WTC11 (cell line): Measurements from ENCODE around the gene COL5A1. TPM values are rescaled to one million over a fixed set of nuclear protein-coding genes. Genes with fewer than 3 reads are reported as not detected.

Experiments used
- ATAC-seq: fragments of 200-7000 bp; cut with Tn5 transposase; 2 replicates; pipeline ENCODE4 v1.10.0; 2021; ENCODE audit warnings: mild to moderate bottlenecking, moderate library complexity
- CTCF ChIA-PET: fragments of 300-600 bp; sonication (Branson Sonifier 250); formaldehyde crosslinking; loops from one replicate; lab custom pipeline; 2021; ENCODE audit warnings: antibody characterized with exemption; lab: Charles Lee
- POLR2A ChIA-PET: fragments of 350-600 bp; sonication (Branson Sonifier 250); formaldehyde crosslinking; loops from one replicate; lab custom pipeline; 2021; ENCODE audit warnings: antibody characterized with exemption; lab: Charles Lee
- DNase-seq: peaks from one replicate; pipeline ENCODE4 v3.0.0; 2021; ENCODE audit warnings: low spot score
- H3K27ac Mint-ChIP-seq: 2 replicates; pipeline ENCODE4 v1.8.0; 2021; ENCODE audit warnings: mixed read lengths
- H3K27me3 Mint-ChIP-seq: 2 replicates; pipeline ENCODE4 v1.8.0; 2021; ENCODE audit warnings: low read depth, mild to moderate bottlenecking, moderate library complexity, mixed read lengths
- H3K36me3 Mint-ChIP-seq: 2 replicates; pipeline ENCODE4 v1.8.0; 2021; ENCODE audit warnings: mixed read lengths
- H3K4me1 Mint-ChIP-seq: 2 replicates; pipeline ENCODE4 v1.8.0; 2022; ENCODE audit warnings: mixed read lengths
- H3K4me3 Mint-ChIP-seq: 2 replicates; pipeline ENCODE4 v1.8.0; 2021; ENCODE audit warnings: mild to moderate bottlenecking, moderate library complexity, mixed read lengths
- H3K9me3 Mint-ChIP-seq: 2 replicates; pipeline ENCODE4 v1.8.0; 2021; ENCODE audit warnings: mixed read lengths
- ATF1 ChIP-seq: sonication (generic); formaldehyde crosslinking; IDR thresholded peaks from 2 replicates; pipeline ENCODE4 v1.8.1; 2023; ENCODE audit warnings: mild to moderate bottlenecking, moderate library complexity, missing genetic modification reagents
- CREB1 ChIP-seq: sonication (generic); formaldehyde crosslinking; IDR thresholded peaks from 2 replicates; pipeline ENCODE4 v1.8.0; 2023; ENCODE audit warnings: mild to moderate bottlenecking, missing genetic modification reagents
- FOXK1 ChIP-seq: sonication (generic); formaldehyde crosslinking; IDR thresholded peaks from 2 replicates; pipeline ENCODE4 v1.8.0; 2022; ENCODE audit warnings: mild to moderate bottlenecking, moderate library complexity, missing genetic modification reagents
- GABPB1 ChIP-seq: sonication (generic); formaldehyde crosslinking; IDR thresholded peaks from 2 replicates; pipeline ENCODE4 v1.8.1; 2023; ENCODE audit warnings: mild to moderate bottlenecking, missing genetic modification reagents
- IRF1 ChIP-seq: sonication (generic); formaldehyde crosslinking; IDR thresholded peaks from 2 replicates; pipeline ENCODE4 v1.8.0; 2023; ENCODE audit warnings: missing genetic modification reagents
- JAZF1 ChIP-seq: fragments of 250-450 bp; sonication (Bioruptor Pico); IDR thresholded peaks from 2 replicates; pipeline ENCODE4 v1.9.0; 2021; ENCODE audit warnings: moderate library complexity, mild to moderate bottlenecking, inconsistent platforms
- MXD4 ChIP-seq: fragments of 250-450 bp; sonication (Bioruptor Pico); IDR thresholded peaks from 2 replicates; pipeline ENCODE4 v1.8.0; 2021; ENCODE audit warnings: mild to moderate bottlenecking, moderate library complexity, borderline replicate concordance
- NFE2L1 ChIP-seq: sonication (generic); formaldehyde crosslinking; IDR thresholded peaks from 2 replicates; pipeline ENCODE4 v1.8.1; 2023; ENCODE audit warnings: missing genetic modification reagents
- NFYB ChIP-seq: sonication (generic); formaldehyde crosslinking; conservative IDR thresholded peaks from 2 replicates; pipeline ENCODE4 v1.8.0; 2022; ENCODE audit warnings: low read depth, missing genetic modification reagents
- NR1H2 ChIP-seq: sonication (generic); formaldehyde crosslinking; IDR thresholded peaks from 2 replicates; pipeline ENCODE4 v1.9.0; 2021; ENCODE audit warnings: mild to moderate bottlenecking, moderate library complexity, missing genetic modification reagents
- SP1 ChIP-seq: sonication (generic); formaldehyde crosslinking; conservative IDR thresholded peaks from 2 replicates; pipeline ENCODE4 v1.8.1; 2022; ENCODE audit warnings: missing genetic modification reagents
- TEAD4 ChIP-seq: sonication (generic); formaldehyde crosslinking; IDR thresholded peaks from 2 replicates; pipeline ENCODE4 v1.8.0; 2022; ENCODE audit warnings: mild to moderate bottlenecking, missing genetic modification reagents
- ZNF396 ChIP-seq: fragments of 250-450 bp; sonication (Bioruptor Pico); IDR thresholded peaks from 2 replicates; pipeline ENCODE4 v1.8.0; 2021; ENCODE audit warnings: mild to moderate bottlenecking, moderate library complexity, borderline replicate concordance
- total RNA-seq: library from RNA; stranded (reverse); gene quantifications from 3 replicates; pipeline ENCODE4 v1.2.3, GENCODE V29; 2021
- TF ChIP-seq, protein P1 (sequence below): sonication (generic); formaldehyde crosslinking; conservative IDR thresholded peaks from 2 replicates; pipeline ENCODE4 v1.8.1; 2023; ENCODE audit warnings: mild to moderate bottlenecking, low read depth, missing genetic modification reagents, moderate library complexity
- TF ChIP-seq, protein P2 (sequence below): sonication (generic); formaldehyde crosslinking; IDR thresholded peaks from 2 replicates; pipeline ENCODE4 v1.8.1; 2022; ENCODE audit warnings: mild to moderate bottlenecking, moderate library complexity, missing genetic modification reagents
- TF ChIP-seq, protein P3 (sequence below): fragments of 250-450 bp; sonication (Bioruptor Pico); IDR thresholded peaks from 2 replicates; pipeline ENCODE4 v2.1.2; 2022; ENCODE audit warnings: mild to moderate bottlenecking, moderate library complexity
- TF ChIP-seq, protein P4 (sequence below): sonication (generic); formaldehyde crosslinking; IDR thresholded peaks from 2 replicates; pipeline ENCODE4 v1.8.0; 2022; ENCODE audit warnings: mild to moderate bottlenecking, missing genetic modification reagents
- TF ChIP-seq, protein P5 (sequence below): sonication (generic); formaldehyde crosslinking; IDR thresholded peaks from 2 replicates; pipeline ENCODE4 v1.8.0; 2022; ENCODE audit warnings: mild to moderate bottlenecking, missing genetic modification reagents
- TF ChIP-seq, protein P6 (sequence below): sonication (generic); formaldehyde crosslinking; IDR thresholded peaks from 2 replicates; pipeline ENCODE4 v1.8.1; 2023; ENCODE audit warnings: mild to moderate bottlenecking, missing genetic modification reagents
- TF ChIP-seq, protein P7 (sequence below): sonication (generic); formaldehyde crosslinking; IDR thresholded peaks from 2 replicates; pipeline ENCODE4 v1.8.0; 2022; ENCODE audit warnings: mild to moderate bottlenecking, missing genetic modification reagents
- TF ChIP-seq, protein P8 (sequence below): fragments of 250-450 bp; sonication (Bioruptor Pico); IDR thresholded peaks from 2 replicates; pipeline ENCODE4 v1.8.0; 2021; ENCODE audit warnings: mild to moderate bottlenecking

The COL5A1 gene
- total RNA-seq, 1 experiment from 2014 or later, result 13.5 TPM

DNA sequence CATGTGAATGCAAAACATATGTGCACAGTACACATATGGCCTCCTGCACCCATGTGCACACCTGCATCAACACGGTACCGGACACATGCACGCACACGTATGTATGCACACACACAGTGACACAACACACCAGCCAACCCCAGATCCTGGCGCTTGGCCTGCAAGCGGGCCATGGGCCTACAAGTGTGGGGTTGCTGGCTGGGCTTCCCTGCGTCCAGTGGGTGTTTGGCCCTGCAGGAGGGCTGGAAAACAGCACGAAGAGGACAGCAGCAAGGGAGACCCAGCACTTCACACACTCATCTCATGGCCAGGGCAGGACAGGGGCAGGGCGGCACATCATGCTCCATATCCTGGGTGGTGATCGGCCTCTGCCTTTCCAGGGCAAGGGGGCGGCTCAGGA, 77.7 kb downstream of the COL5A1 start (continued):
- TF ChIP-seq, protein P1, sequence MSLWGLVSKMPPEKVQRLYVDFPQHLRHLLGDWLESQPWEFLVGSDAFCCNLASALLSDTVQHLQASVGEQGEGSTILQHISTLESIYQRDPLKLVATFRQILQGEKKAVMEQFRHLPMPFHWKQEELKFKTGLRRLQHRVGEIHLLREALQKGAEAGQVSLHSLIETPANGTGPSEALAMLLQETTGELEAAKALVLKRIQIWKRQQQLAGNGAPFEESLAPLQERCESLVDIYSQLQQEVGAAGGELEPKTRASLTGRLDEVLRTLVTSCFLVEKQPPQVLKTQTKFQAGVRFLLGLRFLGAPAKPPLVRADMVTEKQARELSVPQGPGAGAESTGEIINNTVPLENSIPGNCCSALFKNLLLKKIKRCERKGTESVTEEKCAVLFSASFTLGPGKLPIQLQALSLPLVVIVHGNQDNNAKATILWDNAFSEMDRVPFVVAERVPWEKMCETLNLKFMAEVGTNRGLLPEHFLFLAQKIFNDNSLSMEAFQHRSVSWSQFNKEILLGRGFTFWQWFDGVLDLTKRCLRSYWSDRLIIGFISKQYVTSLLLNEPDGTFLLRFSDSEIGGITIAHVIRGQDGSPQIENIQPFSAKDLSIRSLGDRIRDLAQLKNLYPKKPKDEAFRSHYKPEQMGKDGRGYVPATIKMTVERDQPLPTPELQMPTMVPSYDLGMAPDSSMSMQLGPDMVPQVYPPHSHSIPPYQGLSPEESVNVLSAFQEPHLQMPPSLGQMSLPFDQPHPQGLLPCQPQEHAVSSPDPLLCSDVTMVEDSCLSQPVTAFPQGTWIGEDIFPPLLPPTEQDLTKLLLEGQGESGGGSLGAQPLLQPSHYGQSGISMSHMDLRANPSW (CRISPR knock-in tag), result no peak
- TF ChIP-seq SP1, result no peak

DNA sequence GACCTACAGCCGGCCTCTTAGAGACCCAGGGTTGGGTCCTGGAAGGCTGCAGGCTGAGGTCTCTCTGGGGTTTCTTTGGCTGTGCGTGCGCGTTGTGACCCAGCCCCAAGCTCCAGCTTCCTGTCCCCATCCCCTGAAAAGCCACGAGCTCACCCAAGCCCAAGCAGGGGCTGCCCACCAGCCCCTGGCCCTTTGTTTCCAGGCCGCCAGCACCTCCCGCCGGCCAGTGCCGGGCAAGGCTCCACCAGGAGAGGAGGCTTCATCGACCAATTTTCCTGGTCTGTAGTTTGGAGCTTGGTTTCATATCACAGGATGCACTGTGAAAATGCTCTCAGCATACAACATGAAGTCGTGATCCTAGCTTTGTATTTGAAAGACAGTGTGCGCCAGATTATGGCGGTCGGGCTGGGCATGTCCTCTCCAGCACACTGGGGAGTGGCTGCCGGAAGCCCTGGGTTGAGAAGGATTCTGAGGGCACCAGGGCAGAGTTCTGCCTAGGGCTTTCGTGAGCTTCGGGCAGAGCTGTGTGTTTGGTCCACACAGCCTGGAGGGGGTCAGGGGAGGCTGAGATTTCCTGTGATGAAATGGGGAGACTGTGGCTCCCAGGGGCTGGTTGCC, 78.6 kb downstream of the COL5A1 start:
- no peak for DNase-seq
- ATAC-seq, result no peak
- H3K36me3 Mint-ChIP-seq, result peaks cover 4% of the 10 kb centered on the region; the same call in 1 of the 2 replicates
- H3K27me3 Mint-ChIP-seq, result no peaks in the 10 kb centered on the region
- CTCF ChIA-PET, result interaction anchor here (1.2 kb wide), 1 partner anchor 19 kb away, joined by 3 read pairs; no protein-coding TSS in a partner anchor
- peaks cover 9% of the 10 kb centered on the region for H3K9me3 Mint-ChIP-seq
- no peak overlapping the region for H3K4me3 Mint-ChIP-seq
- TF ChIP-seq, protein P2, sequence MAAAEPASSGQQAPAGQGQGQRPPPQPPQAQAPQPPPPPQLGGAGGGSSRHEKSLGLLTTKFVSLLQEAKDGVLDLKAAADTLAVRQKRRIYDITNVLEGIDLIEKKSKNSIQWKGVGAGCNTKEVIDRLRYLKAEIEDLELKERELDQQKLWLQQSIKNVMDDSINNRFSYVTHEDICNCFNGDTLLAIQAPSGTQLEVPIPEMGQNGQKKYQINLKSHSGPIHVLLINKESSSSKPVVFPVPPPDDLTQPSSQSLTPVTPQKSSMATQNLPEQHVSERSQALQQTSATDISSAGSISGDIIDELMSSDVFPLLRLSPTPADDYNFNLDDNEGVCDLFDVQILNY (CRISPR knock-in tag), result no peak
- TF ChIP-seq IRF1 (no peak), ZNF396 (no peak), CREB1 (no peak), MXD4 (CRISPR knock-in tag) (no peak), NFE2L1 (CRISPR knock-in tag) (no peak)
- TF ChIP-seq, protein P3, sequence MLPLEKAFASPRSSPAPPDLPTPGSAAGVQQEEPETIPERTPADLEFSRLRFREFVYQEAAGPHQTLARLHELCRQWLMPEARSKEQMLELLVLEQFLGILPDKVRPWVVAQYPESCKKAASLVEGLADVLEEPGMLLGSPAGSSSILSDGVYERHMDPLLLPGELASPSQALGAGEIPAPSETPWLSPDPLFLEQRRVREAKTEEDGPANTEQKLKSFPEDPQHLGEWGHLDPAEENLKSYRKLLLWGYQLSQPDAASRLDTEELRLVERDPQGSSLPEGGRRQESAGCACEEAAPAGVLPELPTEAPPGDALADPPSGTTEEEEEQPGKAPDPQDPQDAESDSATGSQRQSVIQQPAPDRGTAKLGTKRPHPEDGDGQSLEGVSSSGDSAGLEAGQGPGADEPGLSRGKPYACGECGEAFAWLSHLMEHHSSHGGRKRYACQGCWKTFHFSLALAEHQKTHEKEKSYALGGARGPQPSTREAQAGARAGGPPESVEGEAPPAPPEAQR (CRISPR knock-in tag), result no peak
- TF ChIP-seq, protein P4, sequence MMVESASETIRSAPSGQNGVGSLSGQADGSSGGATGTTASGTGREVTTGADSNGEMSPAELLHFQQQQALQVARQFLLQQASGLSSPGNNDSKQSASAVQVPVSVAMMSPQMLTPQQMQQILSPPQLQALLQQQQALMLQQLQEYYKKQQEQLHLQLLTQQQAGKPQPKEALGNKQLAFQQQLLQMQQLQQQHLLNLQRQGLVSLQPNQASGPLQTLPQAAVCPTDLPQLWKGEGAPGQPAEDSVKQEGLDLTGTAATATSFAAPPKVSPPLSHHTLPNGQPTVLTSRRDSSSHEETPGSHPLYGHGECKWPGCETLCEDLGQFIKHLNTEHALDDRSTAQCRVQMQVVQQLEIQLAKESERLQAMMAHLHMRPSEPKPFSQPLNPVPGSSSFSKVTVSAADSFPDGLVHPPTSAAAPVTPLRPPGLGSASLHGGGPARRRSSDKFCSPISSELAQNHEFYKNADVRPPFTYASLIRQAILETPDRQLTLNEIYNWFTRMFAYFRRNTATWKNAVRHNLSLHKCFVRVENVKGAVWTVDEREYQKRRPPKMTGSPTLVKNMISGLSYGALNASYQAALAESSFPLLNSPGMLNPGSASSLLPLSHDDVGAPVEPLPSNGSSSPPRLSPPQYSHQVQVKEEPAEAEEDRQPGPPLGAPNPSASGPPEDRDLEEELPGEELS (CRISPR knock-in tag), result no peak
- H3K4me1 Mint-ChIP-seq, result peaks cover 3% of the 10 kb centered on the region; the same call in 1 of the 2 replicates
- H3K27ac Mint-ChIP-seq, result no peak overlapping the region
- POLR2A ChIA-PET, result no interaction called here

DNA sequence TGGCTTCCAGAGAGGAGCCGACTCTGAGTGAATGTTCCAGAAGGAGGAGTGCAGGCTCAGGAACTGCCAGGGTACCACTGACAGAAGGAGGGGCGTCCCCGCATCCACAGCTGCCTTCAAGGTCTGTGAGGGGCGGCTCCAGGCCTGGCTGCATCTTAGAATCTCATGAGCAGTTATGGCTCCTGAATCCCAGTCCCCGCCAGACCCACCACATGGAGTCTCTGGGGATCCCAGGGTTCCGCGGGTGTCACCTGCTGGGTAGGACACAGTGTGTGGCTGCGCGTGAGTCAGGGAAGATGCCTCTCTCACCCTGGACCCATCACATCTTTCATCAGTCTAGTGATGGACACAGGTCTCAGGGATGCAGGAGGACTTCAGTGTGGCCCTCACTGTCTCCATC, 79.2 kb downstream of the COL5A1 start:
- POLR2A ChIA-PET, result no interaction called here
- ATAC-seq (no peak), DNase-seq (no peak)
- Mint-ChIP-seq H3K27me3 (no peaks in the 10 kb centered on the region), H3K4me3 (no peak overlapping the region), H3K4me1 (peaks cover 3% of the 10 kb centered on the region; the same call in 1 of the 2 replicates), H3K36me3 (no peaks in the 10 kb centered on the region; the same call in 1 of the 2 replicates), H3K27ac (no peak overlapping the region), H3K9me3 (peaks cover 4% of the 10 kb centered on the region)
- CTCF ChIA-PET, result no interaction called here
- TF ChIP-seq, protein P5, sequence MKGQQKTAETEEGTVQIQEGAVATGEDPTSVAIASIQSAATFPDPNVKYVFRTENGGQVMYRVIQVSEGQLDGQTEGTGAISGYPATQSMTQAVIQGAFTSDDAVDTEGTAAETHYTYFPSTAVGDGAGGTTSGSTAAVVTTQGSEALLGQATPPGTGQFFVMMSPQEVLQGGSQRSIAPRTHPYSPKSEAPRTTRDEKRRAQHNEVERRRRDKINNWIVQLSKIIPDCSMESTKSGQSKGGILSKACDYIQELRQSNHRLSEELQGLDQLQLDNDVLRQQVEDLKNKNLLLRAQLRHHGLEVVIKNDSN (CRISPR knock-in tag), result no peak
- TF ChIP-seq, protein P6, sequence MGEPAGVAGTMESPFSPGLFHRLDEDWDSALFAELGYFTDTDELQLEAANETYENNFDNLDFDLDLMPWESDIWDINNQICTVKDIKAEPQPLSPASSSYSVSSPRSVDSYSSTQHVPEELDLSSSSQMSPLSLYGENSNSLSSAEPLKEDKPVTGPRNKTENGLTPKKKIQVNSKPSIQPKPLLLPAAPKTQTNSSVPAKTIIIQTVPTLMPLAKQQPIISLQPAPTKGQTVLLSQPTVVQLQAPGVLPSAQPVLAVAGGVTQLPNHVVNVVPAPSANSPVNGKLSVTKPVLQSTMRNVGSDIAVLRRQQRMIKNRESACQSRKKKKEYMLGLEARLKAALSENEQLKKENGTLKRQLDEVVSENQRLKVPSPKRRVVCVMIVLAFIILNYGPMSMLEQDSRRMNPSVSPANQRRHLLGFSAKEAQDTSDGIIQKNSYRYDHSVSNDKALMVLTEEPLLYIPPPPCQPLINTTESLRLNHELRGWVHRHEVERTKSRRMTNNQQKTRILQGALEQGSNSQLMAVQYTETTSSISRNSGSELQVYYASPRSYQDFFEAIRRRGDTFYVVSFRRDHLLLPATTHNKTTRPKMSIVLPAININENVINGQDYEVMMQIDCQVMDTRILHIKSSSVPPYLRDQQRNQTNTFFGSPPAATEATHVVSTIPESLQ (CRISPR knock-in tag), result no peak
- TF ChIP-seq GABPB1 (CRISPR knock-in tag) (no peak), ATF1 (CRISPR knock-in tag) (no peak), NR1H2 (CRISPR knock-in tag) (no peak), JAZF1 (CRISPR knock-in tag) (no peak), FOXK1 (CRISPR knock-in tag) (no peak), NFYB (CRISPR knock-in tag) (no peak), TEAD4 (CRISPR knock-in tag) (no peak)
- TF ChIP-seq, protein P7, sequence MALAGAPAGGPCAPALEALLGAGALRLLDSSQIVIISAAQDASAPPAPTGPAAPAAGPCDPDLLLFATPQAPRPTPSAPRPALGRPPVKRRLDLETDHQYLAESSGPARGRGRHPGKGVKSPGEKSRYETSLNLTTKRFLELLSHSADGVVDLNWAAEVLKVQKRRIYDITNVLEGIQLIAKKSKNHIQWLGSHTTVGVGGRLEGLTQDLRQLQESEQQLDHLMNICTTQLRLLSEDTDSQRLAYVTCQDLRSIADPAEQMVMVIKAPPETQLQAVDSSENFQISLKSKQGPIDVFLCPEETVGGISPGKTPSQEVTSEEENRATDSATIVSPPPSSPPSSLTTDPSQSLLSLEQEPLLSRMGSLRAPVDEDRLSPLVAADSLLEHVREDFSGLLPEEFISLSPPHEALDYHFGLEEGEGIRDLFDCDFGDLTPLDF, result no peak
- TF ChIP-seq, protein P8, sequence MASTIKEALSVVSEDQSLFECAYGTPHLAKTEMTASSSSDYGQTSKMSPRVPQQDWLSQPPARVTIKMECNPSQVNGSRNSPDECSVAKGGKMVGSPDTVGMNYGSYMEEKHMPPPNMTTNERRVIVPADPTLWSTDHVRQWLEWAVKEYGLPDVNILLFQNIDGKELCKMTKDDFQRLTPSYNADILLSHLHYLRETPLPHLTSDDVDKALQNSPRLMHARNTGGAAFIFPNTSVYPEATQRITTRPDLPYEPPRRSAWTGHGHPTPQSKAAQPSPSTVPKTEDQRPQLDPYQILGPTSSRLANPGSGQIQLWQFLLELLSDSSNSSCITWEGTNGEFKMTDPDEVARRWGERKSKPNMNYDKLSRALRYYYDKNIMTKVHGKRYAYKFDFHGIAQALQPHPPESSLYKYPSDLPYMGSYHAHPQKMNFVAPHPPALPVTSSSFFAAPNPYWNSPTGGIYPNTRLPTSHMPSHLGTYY (CRISPR knock-in tag), result no peak
